ENCODE data around the gene ARNT2.
"Not testable (repeated sequence)": the region's sequence is repeated elsewhere in the genome, so short reads cannot be mapped to it uniquely, and the experiment has no call there.

Gene ARNT2

DNA sequence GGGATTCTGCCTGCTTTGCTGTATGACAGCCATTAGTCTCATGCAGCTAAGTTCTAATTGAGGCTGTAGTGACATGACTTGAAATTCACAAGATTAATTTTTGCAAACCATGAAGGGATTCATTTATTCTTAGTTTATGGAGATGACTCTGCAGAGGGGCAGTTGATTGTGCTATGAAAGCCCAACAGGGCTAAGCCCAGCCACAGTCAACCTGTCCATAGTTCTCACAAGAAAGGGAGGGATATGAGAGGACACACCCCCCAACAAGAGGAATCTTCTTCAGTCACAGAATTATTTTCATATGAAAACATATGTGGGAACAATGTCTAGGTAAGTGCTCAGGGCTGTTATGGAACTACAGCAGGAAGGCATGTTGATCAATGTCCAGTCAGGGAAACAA lies 229.0 kb downstream of the ARNT2 start:
- DNase-seq: no peak

DNA sequence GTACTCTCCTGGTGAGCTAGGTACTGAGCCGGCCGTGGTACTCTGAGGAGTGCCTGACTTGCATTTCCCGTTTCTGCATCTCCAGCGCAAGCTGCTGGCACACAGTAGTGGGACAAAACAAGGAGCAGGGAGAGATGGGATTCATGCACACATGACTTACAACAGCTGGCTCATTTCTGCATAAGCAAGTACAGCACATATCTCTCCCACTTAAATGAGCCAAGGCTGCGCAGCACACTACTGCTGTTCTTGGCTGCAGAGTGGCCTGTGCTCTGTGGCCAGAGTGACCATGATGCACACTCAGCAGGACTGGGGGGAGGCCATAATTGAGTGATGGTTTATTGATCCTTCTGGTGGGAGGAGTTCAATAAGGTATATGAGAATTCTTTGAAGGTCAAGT lies 231.8 kb downstream of the ARNT2 start:
- DNase-seq: no peak

DNA sequence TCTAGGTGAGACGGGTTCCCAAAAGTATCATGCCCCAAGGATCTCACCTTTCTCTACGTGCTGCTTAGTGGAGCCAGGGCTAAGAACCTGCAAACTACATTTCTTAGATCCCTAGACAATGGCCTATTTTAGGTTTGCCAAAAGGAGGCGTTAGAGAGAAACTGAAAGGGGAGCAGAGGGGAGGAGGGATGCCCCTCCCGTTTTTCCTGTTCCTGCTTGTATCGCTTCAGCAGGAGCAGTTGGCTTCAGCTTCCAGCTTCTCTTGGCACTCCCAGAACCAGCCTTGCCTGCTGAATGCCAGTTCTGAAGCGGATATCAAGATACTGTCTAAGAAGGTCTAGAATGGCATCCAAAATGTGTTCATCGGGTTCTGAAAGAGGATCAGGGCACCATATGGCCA lies 232.5 kb downstream of the ARNT2 start:
- DNase-seq: no peak

DNA sequence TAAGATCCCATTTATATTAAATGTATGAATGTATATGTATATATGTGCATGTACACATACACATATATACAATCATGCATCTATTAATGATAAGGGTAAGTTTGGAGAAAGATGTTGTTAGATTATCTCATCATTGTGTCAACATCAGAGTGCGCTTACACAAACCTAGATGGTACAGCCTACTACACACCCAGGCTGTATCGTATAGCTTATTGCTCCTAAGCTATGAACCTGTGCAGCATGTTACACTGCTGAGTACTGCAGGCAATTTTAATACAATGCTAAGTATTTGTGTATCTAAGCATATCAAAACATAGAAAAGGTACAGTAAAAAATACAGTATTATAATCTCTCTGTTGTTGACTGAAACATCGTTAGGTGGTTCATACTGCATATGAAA lies 233.6 kb downstream of the ARNT2 start:
- no peak for DNase-seq

DNA sequence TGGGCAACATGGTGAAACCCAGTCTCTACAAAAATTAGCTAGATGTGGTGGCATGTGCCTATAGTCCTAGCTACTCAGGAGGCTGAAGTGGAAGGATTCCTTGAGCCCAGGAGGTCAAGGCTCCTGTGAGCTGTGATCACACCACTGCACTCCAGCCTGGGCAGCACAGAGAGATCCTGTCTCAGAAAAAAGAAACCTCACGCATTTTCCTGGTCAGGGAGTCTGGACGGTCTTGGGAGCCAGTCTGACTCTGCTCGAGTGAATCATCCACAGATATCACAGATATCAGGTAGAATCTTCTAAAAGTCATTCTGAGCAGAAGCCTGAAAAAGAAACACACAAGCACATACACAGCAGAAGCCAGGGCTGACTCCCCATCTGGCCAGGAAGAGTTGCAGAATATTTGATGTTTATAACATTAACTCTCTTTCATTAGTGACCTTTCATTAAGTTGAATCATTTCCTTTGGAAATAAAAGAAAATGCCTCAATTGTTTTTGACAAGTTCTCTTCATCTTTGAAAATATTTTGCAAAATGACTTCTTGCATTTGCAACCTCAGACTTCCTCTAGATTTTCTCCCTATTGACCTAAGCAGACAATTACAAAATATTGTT lies 234.5 kb downstream of the ARNT2 start:
- no peak for DNase-seq

DNA sequence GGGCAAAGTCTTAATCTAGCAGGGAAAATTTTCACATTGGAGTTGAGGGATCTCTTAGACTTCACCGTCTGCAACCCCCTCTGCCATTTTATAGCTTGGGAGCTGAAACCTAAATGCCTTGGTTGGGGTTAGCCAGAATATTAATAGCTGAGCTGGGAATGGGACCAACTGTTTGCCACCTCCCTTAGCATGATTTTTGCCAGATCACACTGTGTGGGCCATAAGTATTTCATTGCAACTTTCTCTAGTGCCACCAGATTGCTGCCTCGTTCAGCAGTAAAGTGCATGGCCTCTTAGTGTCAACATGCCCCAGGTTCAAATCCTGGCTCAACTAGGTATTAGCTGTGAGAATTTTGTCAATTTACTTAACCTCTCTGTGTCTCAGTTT lies 235.0 kb downstream of the ARNT2 start:
- no peak for DNase-seq

DNA sequence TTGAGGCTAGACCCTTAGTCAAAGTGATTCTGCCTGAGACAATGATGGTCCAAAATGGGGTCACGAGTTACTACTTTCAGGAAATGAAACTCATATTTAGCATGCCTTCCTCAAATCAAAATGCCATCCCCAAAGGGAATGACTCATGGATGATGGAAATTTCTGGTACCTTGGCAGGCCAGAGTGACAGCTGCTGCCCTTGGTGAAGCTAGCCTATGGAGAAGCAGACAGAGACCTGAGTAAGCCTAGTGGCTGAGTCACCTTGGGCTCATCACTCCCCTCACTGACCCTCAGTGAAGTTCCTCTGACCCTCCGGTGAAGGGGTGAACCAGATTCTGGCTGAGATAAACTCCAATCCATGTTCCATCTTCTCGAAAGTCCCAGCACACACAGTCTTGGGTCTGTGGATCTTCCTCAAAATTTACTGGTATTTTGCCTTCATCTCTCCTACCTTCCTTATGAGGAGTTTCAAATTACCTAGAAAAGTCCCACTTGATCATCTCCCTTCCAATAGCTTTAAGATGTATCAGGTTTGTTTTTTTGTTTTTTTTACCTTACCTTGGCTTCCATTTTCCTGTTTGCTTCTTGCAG lies 236.4 kb downstream of the ARNT2 start:
- no peak for DNase-seq

DNA sequence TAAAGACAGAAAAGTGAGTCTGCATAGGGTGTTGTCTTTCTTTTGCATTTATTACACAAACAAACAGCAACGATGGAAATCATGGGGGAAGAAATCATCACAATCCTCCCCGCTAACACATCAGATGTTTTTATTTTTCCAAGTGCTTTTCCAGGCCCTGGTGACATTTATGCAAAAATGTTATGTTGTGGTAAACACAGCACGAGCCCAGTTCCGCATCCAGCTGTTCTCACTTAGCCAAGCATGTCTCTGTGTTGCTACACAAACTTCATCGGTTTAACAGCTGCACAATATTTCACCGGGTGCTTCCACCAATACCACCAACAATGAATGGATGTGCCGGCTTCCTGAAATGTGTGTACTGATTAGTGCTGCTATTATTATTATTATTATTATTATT lies 237.2 kb downstream of the ARNT2 start:
- DNase-seq: no peak

DNA sequence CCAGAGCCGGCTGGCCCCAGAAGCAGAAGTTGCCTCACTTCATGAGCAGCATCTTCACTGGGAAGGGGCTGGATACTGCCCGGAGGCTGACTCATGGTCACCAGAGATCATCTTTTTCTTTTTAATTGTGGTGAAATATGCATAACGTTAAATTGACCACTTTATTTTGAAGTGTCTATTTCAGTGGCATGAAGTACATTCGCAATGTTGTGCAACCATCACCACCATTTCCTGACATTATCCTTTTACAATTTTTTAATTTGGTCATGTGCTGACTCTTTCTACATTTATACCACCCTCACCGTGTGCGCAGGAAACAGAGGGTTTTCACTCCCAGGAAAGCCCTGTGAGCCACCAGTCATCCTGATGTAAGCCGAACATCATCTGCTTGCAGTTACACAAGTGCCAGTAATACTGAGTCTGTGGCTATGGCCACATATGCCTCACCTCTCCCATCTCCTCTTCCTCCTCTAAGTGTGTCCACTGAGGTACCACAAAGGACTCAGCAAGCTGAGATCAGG lies 239.3 kb downstream of the ARNT2 start:
- no peak for DNase-seq

DNA sequence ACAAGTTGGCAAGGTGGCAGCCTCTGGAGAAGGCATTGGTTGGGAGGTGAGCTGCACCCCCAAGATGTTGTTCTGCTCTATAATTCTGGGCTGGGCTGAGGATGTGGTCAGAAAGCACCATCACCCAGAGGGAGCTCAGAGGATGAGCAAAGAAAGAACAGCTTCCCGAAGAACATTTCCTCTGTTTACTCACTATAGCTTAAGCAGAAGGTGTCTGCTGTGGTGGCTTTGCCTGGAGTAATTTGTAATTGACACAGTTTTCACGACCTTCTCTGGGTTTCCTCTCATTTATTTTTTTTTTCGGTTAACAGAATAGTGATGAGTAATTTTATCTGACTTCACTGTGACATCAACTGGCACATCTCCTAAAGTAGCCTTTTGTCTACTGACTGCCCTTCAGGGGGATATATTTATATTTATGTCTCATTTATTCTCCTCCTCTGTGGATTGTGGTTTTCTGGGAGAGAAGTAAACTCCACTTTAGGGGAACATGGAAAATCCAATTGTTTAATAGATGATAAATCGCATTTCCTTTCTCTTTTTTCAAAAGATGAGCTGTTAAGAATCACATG lies 241.4 kb downstream of the ARNT2 start:
- DNase-seq: peak; percentile 3

DNA sequence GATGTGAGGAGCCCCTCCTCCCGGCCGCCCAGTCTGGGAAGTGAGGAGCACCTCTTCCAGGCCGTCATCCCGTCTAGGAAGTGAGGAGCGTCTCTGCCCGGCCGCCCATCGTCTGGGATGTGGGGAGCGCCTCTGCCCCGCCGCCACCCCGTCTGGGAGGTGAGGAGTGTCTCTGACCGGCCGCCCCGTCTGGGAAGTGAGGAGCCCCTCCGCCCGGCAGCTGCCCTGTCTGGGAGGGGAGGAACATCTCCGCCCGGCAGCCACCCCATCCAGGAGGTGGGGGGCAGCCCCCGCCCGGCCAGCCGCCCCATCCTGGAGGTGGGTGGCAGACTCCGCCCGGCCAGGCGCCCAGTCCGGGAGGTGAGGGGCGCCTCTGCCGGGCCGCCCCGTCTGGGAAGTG lies 243.2 kb downstream of the ARNT2 start:
- not testable (repeated sequence) for DNase-seq

All from activated CD4-positive, alpha-beta T cell treated with anti-CD3 and anti-CD28 coated beads, Interleukin-2, amount 50 U/mL, for 16 hours (primary cell).